Measurements from ENCODE around the gene MXD3.

DNA sequence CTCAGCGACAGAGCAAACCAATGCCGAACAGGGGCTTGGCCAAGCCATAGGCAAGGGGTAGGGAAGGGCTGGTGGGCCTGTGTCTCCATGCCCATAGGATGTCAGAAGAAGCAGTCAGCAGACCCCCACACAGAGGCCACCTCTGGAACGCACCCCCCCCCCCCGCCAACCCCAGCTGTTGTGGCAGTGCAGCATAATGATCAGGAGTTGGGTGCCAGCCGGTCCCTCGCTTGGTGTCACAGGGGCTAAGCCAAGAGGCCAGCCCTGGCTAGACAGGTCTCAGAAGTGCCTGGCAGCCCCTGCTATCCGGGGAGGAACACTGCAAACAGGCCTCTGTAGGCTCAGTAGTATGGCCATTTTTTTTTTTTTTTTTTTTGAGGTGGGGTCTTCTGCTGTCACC lies 3.7 kb upstream of the MXD3 start:
- TF ChIP-seq, protein P1, sequence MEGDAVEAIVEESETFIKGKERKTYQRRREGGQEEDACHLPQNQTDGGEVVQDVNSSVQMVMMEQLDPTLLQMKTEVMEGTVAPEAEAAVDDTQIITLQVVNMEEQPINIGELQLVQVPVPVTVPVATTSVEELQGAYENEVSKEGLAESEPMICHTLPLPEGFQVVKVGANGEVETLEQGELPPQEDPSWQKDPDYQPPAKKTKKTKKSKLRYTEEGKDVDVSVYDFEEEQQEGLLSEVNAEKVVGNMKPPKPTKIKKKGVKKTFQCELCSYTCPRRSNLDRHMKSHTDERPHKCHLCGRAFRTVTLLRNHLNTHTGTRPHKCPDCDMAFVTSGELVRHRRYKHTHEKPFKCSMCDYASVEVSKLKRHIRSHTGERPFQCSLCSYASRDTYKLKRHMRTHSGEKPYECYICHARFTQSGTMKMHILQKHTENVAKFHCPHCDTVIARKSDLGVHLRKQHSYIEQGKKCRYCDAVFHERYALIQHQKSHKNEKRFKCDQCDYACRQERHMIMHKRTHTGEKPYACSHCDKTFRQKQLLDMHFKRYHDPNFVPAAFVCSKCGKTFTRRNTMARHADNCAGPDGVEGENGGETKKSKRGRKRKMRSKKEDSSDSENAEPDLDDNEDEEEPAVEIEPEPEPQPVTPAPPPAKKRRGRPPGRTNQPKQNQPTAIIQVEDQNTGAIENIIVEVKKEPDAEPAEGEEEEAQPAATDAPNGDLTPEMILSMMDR (IDR thresholded peaks at IDR 0.05) = no peak
- TF ChIP-seq POLR2A (IDR thresholded peaks at IDR 0.05) = no peak
- no peak for TF ChIP-seq EP300 (IDR thresholded peaks at IDR 0.05)
- TF ChIP-seq POLR2AphosphoS5 (IDR thresholded peaks at IDR 0.05) = no peak

All from stomach (tissue), 4 donors.